Caco-2 (cell line): ENCODE data around the gene TMEM131. TPM values are rescaled to one million over a fixed set of nuclear protein-coding genes. Genes with fewer than 3 reads are reported as not detected.

Experiments used
- BruUV-seq: library from RNA; stranded (reverse); fragments of 400-500 nt; replicated peaks from 2 replicates; lab custom pipeline; 2021; lab: Mats Ljungman, UMichigan
- CTCF ChIA-PET: fragments of 300-600 bp; sonication (Branson Sonifier 250); formaldehyde crosslinking; loops from one replicate; lab custom pipeline; 2022; ENCODE audit warnings: antibody characterized with exemption; lab: Charles Lee
- POLR2A ChIA-PET: fragments of 300-600 bp; sonication (Branson Sonifier 250); formaldehyde crosslinking; loops from one replicate; lab custom pipeline; 2022; ENCODE audit warnings: antibody characterized with exemption; lab: Charles Lee
- DNase-seq, 2 experiments: peaks; one replicate each; pipeline versions ENCODE4 v3.0.0 to v3.0.0-alpha.2; 2020 to 2022
- H3K27me3 ChIP-seq: replicated peaks from 2 replicates; pipeline ENCODE4 v1.6.0; 2011; ENCODE audit warnings: low read length; ENCODE audit not compliant: control insufficient read depth, insufficient read depth
- H3K36me3 ChIP-seq: 2 replicates; pipeline ENCODE4 v1.5.1; 2011; ENCODE audit warnings: low read length; ENCODE audit not compliant: control insufficient read depth, insufficient read depth
- H3K4me1 ChIP-seq: fragments of 250-450 bp; sonication (Bioruptor Pico); 2 replicates; pipeline ENCODE4 v1.5.1; 2020; ENCODE audit warnings: mild to moderate bottlenecking
- H3K4me3 ChIP-seq: 2 replicates; pipeline ENCODE4 v1.5.1; 2011; ENCODE audit warnings: low read depth, mild to moderate bottlenecking, control low read depth, low read length
- H3K9me3 ChIP-seq: fragments of 250-450 bp; sonication (Bioruptor Pico); 2 replicates; pipeline ENCODE4 v1.5.1; 2020; ENCODE audit warnings: mild to moderate bottlenecking, moderate library complexity
- H3K27ac Mint-ChIP-seq: one replicate; pipeline ENCODE4 v1.8.0; 2022; ENCODE audit warnings: mixed read lengths; ENCODE audit not compliant: unreplicated experiment
- H3K27me3 Mint-ChIP-seq: one replicate; pipeline ENCODE4 v1.8.0; 2022; ENCODE audit warnings: mixed read lengths; ENCODE audit not compliant: insufficient read depth, unreplicated experiment
- H3K36me3 Mint-ChIP-seq: one replicate; pipeline ENCODE4 v1.8.0; 2022; ENCODE audit warnings: mild to moderate bottlenecking, mixed read lengths; ENCODE audit not compliant: insufficient read depth, unreplicated experiment
- H3K4me1 Mint-ChIP-seq: one replicate; pipeline ENCODE4 v1.8.0; 2022; ENCODE audit warnings: low read depth, mixed read lengths; ENCODE audit not compliant: unreplicated experiment
- H3K4me3 Mint-ChIP-seq: one replicate; pipeline ENCODE4 v1.8.0; 2022; ENCODE audit warnings: mild to moderate bottlenecking, moderate library complexity, mixed read lengths; ENCODE audit not compliant: unreplicated experiment
- H3K9me3 Mint-ChIP-seq: one replicate; pipeline ENCODE4 v1.8.0; 2022; ENCODE audit warnings: mixed read lengths; ENCODE audit not compliant: unreplicated experiment
- intact Hi-C: fragments of 100-400 bp; cut with micrococcal nuclease; formaldehyde crosslinking; loops from one replicate; pipeline ENCODE4 v1.10.0; 2022; ENCODE audit not compliant: unreplicated experiment
- total RNA-seq: library from RNA; stranded (reverse); gene quantifications from 2 replicates; pipeline ENCODE4 v1.2.3, GENCODE V29; 2022
- TF ChIP-seq, protein P1 (sequence below), 2 experiments: fragments of 200-600 bp in 1 of 2; IDR thresholded peaks; 1 replicate in 1 of 2; 2 replicates in 1 of 2; pipeline versions ENCODE4 v1.5.1 to v1.8.0; 2011 to 2022; ENCODE audit warnings: antibody characterized with exemption in 1 of 2, control low read depth in 1 of 2, inconsistent platforms in 1 of 2, low read depth in 1 of 2, low read length in 1 of 2, mild to moderate bottlenecking in 1 of 2, moderate library complexity in 1 of 2; ENCODE audit not compliant: insufficient read depth in 1 of 2, severe bottlenecking in 1 of 2, unreplicated experiment in 1 of 2

TMEM131 gene
- total RNA-seq, 1 experiment from 2014 or later: 36.3 TPM

DNA sequence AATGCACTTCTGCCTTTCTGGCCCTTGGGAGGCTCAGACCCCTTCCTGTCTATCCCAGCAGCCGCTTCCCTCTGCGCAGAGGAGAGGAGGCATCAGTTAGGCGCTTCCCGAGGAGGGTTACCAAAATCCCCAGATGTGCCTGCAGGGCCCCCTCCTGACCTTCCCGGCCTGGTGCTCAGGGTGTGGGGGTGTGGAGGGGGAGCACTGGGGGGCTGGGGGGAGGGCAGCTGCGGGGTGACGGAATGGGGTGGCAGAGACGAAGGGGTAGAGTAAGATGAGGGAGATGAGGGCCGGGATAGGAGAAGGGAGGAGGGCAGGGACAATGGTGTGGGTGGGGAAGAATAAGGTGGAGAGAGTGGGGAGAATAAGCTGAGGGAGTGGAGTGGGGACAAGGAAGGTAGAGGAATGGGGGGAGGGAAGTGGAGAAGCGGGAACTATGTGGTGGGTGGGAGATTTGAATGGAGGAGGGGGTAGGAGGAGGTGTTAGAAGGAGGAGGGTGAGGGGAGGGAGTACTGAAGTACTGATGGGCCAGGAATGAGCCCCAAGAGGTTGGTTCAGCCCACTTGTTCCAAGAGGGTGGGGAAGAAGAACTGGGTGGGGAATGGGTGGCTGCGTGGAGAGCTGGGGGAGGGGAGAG, 288.9 kb downstream of the TMEM131 start:
- H3K4me1 Mint-ChIP-seq: peaks cover 18% of the 10 kb centered on the region
- no peak overlapping the region for H3K27ac Mint-ChIP-seq
- Histone ChIP-seq H3K4me3 (no peak overlapping the region), H3K36me3 (no peaks in the 10 kb centered on the region), H3K27me3 (no peaks in the 10 kb centered on the region), H3K9me3 (no peaks in the 10 kb centered on the region), H3K4me1 (peaks cover 13% of the 10 kb centered on the region)
- no peaks in the 10 kb centered on the region for H3K9me3 Mint-ChIP-seq
- intact Hi-C loops: no loop called here
- H3K36me3 Mint-ChIP-seq: no peaks in the 10 kb centered on the region
- POLR2A ChIA-PET: no interaction called here
- TF ChIP-seq, protein P1, sequence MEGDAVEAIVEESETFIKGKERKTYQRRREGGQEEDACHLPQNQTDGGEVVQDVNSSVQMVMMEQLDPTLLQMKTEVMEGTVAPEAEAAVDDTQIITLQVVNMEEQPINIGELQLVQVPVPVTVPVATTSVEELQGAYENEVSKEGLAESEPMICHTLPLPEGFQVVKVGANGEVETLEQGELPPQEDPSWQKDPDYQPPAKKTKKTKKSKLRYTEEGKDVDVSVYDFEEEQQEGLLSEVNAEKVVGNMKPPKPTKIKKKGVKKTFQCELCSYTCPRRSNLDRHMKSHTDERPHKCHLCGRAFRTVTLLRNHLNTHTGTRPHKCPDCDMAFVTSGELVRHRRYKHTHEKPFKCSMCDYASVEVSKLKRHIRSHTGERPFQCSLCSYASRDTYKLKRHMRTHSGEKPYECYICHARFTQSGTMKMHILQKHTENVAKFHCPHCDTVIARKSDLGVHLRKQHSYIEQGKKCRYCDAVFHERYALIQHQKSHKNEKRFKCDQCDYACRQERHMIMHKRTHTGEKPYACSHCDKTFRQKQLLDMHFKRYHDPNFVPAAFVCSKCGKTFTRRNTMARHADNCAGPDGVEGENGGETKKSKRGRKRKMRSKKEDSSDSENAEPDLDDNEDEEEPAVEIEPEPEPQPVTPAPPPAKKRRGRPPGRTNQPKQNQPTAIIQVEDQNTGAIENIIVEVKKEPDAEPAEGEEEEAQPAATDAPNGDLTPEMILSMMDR (IDR thresholded peaks at IDR 0.05; ENCODE audit: insufficient read depth in 1 of 2, low read depth in 1 of 2, low read length in 1 of 2, severe bottlenecking in 1 of 2, unreplicated experiment in 1 of 2): no peak
- CTCF ChIA-PET: no interaction called here
- no peak overlapping the region for H3K4me3 Mint-ChIP-seq
- no TSS peak for BruUV-seq
- no peaks in the 10 kb centered on the region for H3K27me3 Mint-ChIP-seq
- DNase-seq: no peak

Other genes with a start within 250 kb of the TMEM131 start
- not detected in 2 replicates for gene VWA3B, start 91.2 kb upstream of the TMEM131 start, total RNA-seq